H9 (cell line): Measurements from ENCODE around the gene TSKU. TPM values are rescaled to one million over a fixed set of nuclear protein-coding genes. Genes with fewer than 3 reads are reported as not detected.

Source experiments
- DNase-seq: peaks from one replicate; pipeline ENCODE4 v3.0.0-alpha.2; 2017
- H2AFZ ChIP-seq: one replicate; pipeline ENCODE4 v1.6.1; 2013; ENCODE audit warnings: mild to moderate bottlenecking, low read length, control low read depth, moderate library complexity
- H2AK5ac ChIP-seq: 2 replicates; pipeline ENCODE4 v1.6.1; 2013; ENCODE audit warnings: low read length, control low read depth, mixed read lengths; ENCODE audit not compliant: insufficient read length
- H2BK120ac ChIP-seq: one replicate; pipeline ENCODE4 v1.6.1; 2013; ENCODE audit warnings: low read depth, mild to moderate bottlenecking, low read length, control low read depth, inconsistent platforms; ENCODE audit not compliant: poor library complexity, severe bottlenecking
- H2BK12ac ChIP-seq: 2 replicates; pipeline ENCODE4 v1.6.1; 2013; ENCODE audit warnings: low read length, control low read depth, mixed read lengths, low read depth; ENCODE audit not compliant: insufficient read length
- H2BK15ac ChIP-seq: 2 replicates; pipeline ENCODE4 v1.6.1; 2013; ENCODE audit warnings: low read depth, low read length, control low read depth
- H2BK20ac ChIP-seq: one replicate; pipeline ENCODE4 v1.6.1; 2013; ENCODE audit warnings: low read depth, mild to moderate bottlenecking, low read length, control low read depth, inconsistent platforms; ENCODE audit not compliant: poor library complexity, severe bottlenecking
- H2BK5ac ChIP-seq: 2 replicates; pipeline ENCODE4 v1.6.1; 2013; ENCODE audit warnings: low read length, control low read depth, mixed read lengths; ENCODE audit not compliant: insufficient read length
- H3K14ac ChIP-seq: 2 replicates; pipeline ENCODE4 v1.6.1; 2013; ENCODE audit warnings: low read length, control low read depth; ENCODE audit not compliant: insufficient read depth
- H3K18ac ChIP-seq: 2 replicates; pipeline ENCODE4 v1.6.1; 2013; ENCODE audit warnings: low read depth, mild to moderate bottlenecking, mixed read lengths, low read length, control low read depth; ENCODE audit not compliant: insufficient read length
- H3K23ac ChIP-seq: 2 replicates; pipeline ENCODE4 v1.6.1; 2013; ENCODE audit warnings: low read length, control low read depth, mixed read lengths, low read depth; ENCODE audit not compliant: insufficient read length
- H3K23me2 ChIP-seq: 2 replicates; pipeline ENCODE4 v1.6.1; 2013; ENCODE audit warnings: low read depth, mild to moderate bottlenecking, mixed read lengths, low read length, control low read depth; ENCODE audit not compliant: insufficient read length, poor library complexity, severe bottlenecking
- H3K27ac ChIP-seq: 2 replicates; pipeline ENCODE4 v1.5.1; 2013; ENCODE audit warnings: low read length, control low read depth, mixed read lengths, low read depth; ENCODE audit not compliant: insufficient read length
- H3K27me3 ChIP-seq: 2 replicates; pipeline ENCODE4 v1.6.1; 2013; ENCODE audit warnings: low read length, control low read depth, inconsistent platforms; ENCODE audit not compliant: insufficient read depth
- H3K4ac ChIP-seq: 2 replicates; pipeline ENCODE4 v1.6.1; 2013; ENCODE audit warnings: low read depth, mild to moderate bottlenecking, control low read depth, inconsistent platforms, low read length, moderate library complexity
- H3K4me1 ChIP-seq: 2 replicates; pipeline ENCODE4 v1.6.1; 2013; ENCODE audit warnings: low read length, control low read depth, inconsistent platforms; ENCODE audit not compliant: insufficient read depth
- H3K4me2 ChIP-seq: 2 replicates; pipeline ENCODE4 v1.6.1; 2013; ENCODE audit warnings: low read length, control low read depth, mixed read lengths; ENCODE audit not compliant: insufficient read length, insufficient read depth
- H3K56ac ChIP-seq: 2 replicates; pipeline ENCODE4 v1.6.1; 2013; ENCODE audit warnings: low read depth, mild to moderate bottlenecking, mixed read lengths, low read length, control low read depth; ENCODE audit not compliant: insufficient read length
- H3K79me1 ChIP-seq: 2 replicates; pipeline ENCODE4 v1.6.1; 2013; ENCODE audit warnings: low read depth, mild to moderate bottlenecking, moderate library complexity, low read length, control low read depth, inconsistent platforms; ENCODE audit not compliant: insufficient read depth, poor library complexity, severe bottlenecking
- H3K79me2 ChIP-seq: 2 replicates; pipeline ENCODE4 v1.6.1; 2013; ENCODE audit warnings: low read length, control low read depth, inconsistent platforms; ENCODE audit not compliant: insufficient read depth
- H3K9ac ChIP-seq: 2 replicates; pipeline ENCODE4 v1.6.1; 2013; ENCODE audit warnings: low read length, control low read depth, mixed read lengths; ENCODE audit not compliant: insufficient read length; ENCODE audit errors: extremely low read depth
- H3K9me3 ChIP-seq: one replicate; pipeline ENCODE4 v1.6.1; 2013; ENCODE audit warnings: low read depth, low read length, inconsistent platforms; ENCODE audit not compliant: control insufficient read depth
- H3T11ph ChIP-seq: one replicate; pipeline ENCODE4 v1.6.1; 2013; ENCODE audit warnings: mild to moderate bottlenecking, low read length, control low read depth, inconsistent platforms
- H4K20me1 ChIP-seq: one replicate; pipeline ENCODE4 v1.6.1; 2013; ENCODE audit not compliant: control insufficient read depth, insufficient read length, insufficient read depth
- H4K5ac ChIP-seq: 2 replicates; pipeline ENCODE4 v1.6.1; 2013; ENCODE audit warnings: low read depth, mild to moderate bottlenecking, mixed read lengths, low read length, control low read depth; ENCODE audit not compliant: insufficient read length
- H4K8ac ChIP-seq: replicated peaks from 2 replicates; pipeline ENCODE4 v1.6.1; 2013; ENCODE audit warnings: low read length, control low read depth, mixed read lengths, low read depth; ENCODE audit not compliant: insufficient read length
- H4K91ac ChIP-seq: 2 replicates; pipeline ENCODE4 v1.6.1; 2013; ENCODE audit warnings: low read depth, mild to moderate bottlenecking, moderate library complexity, mixed read lengths, low read length, control low read depth; ENCODE audit not compliant: insufficient read length
- H3K27ac Mint-ChIP-seq, 3 experiments: 2 replicates in 2 of 3; 3 replicates in 1 of 3; pipeline ENCODE4 v1.8.0; 2020 to 2021; ENCODE audit warnings: mixed read lengths in 3 of 3, mild to moderate bottlenecking in 1 of 3, moderate library complexity in 1 of 3
- H3K27me3 Mint-ChIP-seq: 2 replicates; pipeline ENCODE4 v1.8.0; 2021; ENCODE audit warnings: low read depth, mild to moderate bottlenecking, moderate library complexity, mixed read lengths
- H3K36me3 Mint-ChIP-seq, 3 experiments: 2 replicates in 2 of 3; 3 replicates in 1 of 3; pipeline ENCODE4 v1.8.0; 2020 to 2021; ENCODE audit warnings: low read depth in 3 of 3, mixed read lengths in 3 of 3; ENCODE audit not compliant: insufficient read depth in 1 of 3
- H3K4me1 Mint-ChIP-seq, 2 experiments: 2 replicates each; pipeline ENCODE4 v1.8.0; 2020; ENCODE audit warnings: mixed read lengths in 2 of 2
- H3K4me3 Mint-ChIP-seq, 2 experiments: 2 replicates in 1 of 2; 3 replicates in 1 of 2; pipeline ENCODE4 v1.8.0; 2020 to 2021; ENCODE audit warnings: mild to moderate bottlenecking in 2 of 2, mixed read lengths in 2 of 2, moderate library complexity in 1 of 2
- H3K9me3 Mint-ChIP-seq, 2 experiments: 2 replicates in 1 of 2; 3 replicates in 1 of 2; pipeline ENCODE4 v1.8.0; 2020; ENCODE audit warnings: mild to moderate bottlenecking in 2 of 2, mixed read lengths in 2 of 2, moderate library complexity in 1 of 2
- WGBS: extraction: QIAGEN DNeasy Blood & Tissue Kit; methylation state at CpG from one replicate; pipeline ENCODE4 v1.1.7; 2013; ENCODE audit warnings: missing lambda C conversion rate, low lambda C conversion rate, mixed read lengths; ENCODE audit not compliant: insufficient read length; ENCODE audit errors: extremely low coverage; 5-methylcytosine and 5-hydroxymethylcytosine counted together
- total RNA-seq: library from RNA; stranded (reverse); gene quantifications from 2 replicates; pipeline ENCODE4 v1.2.1, GENCODE V29; 2021
- TF ChIP-seq, protein P1 (sequence below): fragments of 200-600 bp; sonication (generic); conservative IDR thresholded peaks from 3 replicates; pipeline ENCODE4 v1.8.0; 2021; ENCODE audit warnings: antibody characterized with exemption, mild to moderate bottlenecking

TSKU gene
- total RNA-seq, 1 experiment from 2014 or later: 25.4 TPM

- no peaks in the 10 kb centered on the region for H3K27me3 ChIP-seq
- H3K14ac ChIP-seq: no peak overlapping the region
- no peak overlapping the region for H2BK15ac ChIP-seq
- H3T11ph ChIP-seq: no peak overlapping the region
- no peak overlapping the region for H3K9ac ChIP-seq
- Mint-ChIP-seq H3K36me3 (no peaks in the 10 kb centered on the region; a peak in 1 of 7 replicates), H3K4me1 (peaks cover 36 to 57% of the 10 kb centered on the region in 2 experiments), H3K27ac (peak overlapping the region in 2 of 3 experiments; percentile 5 to 60; a peak in 1 of 7 replicates), H3K4me3 (no peak overlapping the region), H3K27me3 (peaks cover 33% of the 10 kb centered on the region), H3K9me3 (no peaks in the 10 kb centered on the region)
- H4K5ac ChIP-seq: no peak overlapping the region
- H2BK12ac ChIP-seq: no peak overlapping the region
- H3K27ac ChIP-seq: no peak overlapping the region
- H3K9me3 ChIP-seq: no peaks in the 10 kb centered on the region
- no peak overlapping the region for H3K4me2 ChIP-seq
- no peaks in the 10 kb centered on the region for H4K20me1 ChIP-seq
- H3K23ac ChIP-seq: no peak overlapping the region
- TF ChIP-seq, protein P1, sequence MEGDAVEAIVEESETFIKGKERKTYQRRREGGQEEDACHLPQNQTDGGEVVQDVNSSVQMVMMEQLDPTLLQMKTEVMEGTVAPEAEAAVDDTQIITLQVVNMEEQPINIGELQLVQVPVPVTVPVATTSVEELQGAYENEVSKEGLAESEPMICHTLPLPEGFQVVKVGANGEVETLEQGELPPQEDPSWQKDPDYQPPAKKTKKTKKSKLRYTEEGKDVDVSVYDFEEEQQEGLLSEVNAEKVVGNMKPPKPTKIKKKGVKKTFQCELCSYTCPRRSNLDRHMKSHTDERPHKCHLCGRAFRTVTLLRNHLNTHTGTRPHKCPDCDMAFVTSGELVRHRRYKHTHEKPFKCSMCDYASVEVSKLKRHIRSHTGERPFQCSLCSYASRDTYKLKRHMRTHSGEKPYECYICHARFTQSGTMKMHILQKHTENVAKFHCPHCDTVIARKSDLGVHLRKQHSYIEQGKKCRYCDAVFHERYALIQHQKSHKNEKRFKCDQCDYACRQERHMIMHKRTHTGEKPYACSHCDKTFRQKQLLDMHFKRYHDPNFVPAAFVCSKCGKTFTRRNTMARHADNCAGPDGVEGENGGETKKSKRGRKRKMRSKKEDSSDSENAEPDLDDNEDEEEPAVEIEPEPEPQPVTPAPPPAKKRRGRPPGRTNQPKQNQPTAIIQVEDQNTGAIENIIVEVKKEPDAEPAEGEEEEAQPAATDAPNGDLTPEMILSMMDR: no peak
- H3K56ac ChIP-seq: no peak overlapping the region
- no CpG with 5 or more reads among the region's 6 CpGs for WGBS
- no peak overlapping the region for H3K4ac ChIP-seq
- DNase-seq: no peak
- H2BK120ac ChIP-seq: no peak overlapping the region
- H3K79me2 ChIP-seq: no peaks in the 10 kb centered on the region
- H2AK5ac ChIP-seq: no peak overlapping the region
- H2BK5ac ChIP-seq: no peak overlapping the region
- no peak overlapping the region for H4K8ac ChIP-seq
- H2AFZ ChIP-seq: no peak overlapping the region
- no peak overlapping the region for H2BK20ac ChIP-seq
- no peaks in the 10 kb centered on the region for H3K23me2 ChIP-seq
- no peak overlapping the region for H4K91ac ChIP-seq
- H3K4me1 ChIP-seq: no peaks in the 10 kb centered on the region
- no peak overlapping the region for H3K18ac ChIP-seq
- no peaks in the 10 kb centered on the region for H3K79me1 ChIP-seq
Observed at GRCh38 chr11:76756341-76756741, 26.8 kb upstream of the TSKU start.
